WERI-Rb-1 (cell line): ENCODE results near the gene ADGB.
"Not testable (repeated sequence)": the region's sequence is repeated elsewhere in the genome, so short reads cannot be mapped to it uniquely, and the experiment has no call there.

Experiments
- DNase-seq: peaks from one replicate; pipeline ENCODE4 v3.0.0-alpha.2; 2020
- H3K27ac ChIP-seq: fragments of 250-450 bp; sonication (Bioruptor Pico); 2 replicates; pipeline ENCODE4 v1.5.1; 2020; ENCODE audit warnings: mild to moderate bottlenecking, moderate library complexity
- H3K27me3 ChIP-seq: fragments of 250-450 bp; sonication (Bioruptor Pico); 2 replicates; pipeline ENCODE4 v1.5.1; 2021; ENCODE audit warnings: mild to moderate bottlenecking, low read depth, moderate library complexity; ENCODE audit not compliant: insufficient read depth, severe bottlenecking
- H3K36me3 ChIP-seq: fragments of 250-450 bp; sonication (Bioruptor Pico); 2 replicates; pipeline ENCODE4 v1.5.1; 2020; ENCODE audit warnings: mild to moderate bottlenecking, moderate library complexity
- H3K4me3 ChIP-seq: 2 replicates; pipeline ENCODE4 v1.5.1; 2011; ENCODE audit warnings: low read depth, mild to moderate bottlenecking, control low read depth, low read length
- H3K9me3 ChIP-seq: fragments of 250-450 bp; sonication (Bioruptor Pico); 2 replicates; pipeline ENCODE4 v1.5.1; 2021; ENCODE audit warnings: mild to moderate bottlenecking, moderate library complexity; ENCODE audit not compliant: severe bottlenecking
- TF ChIP-seq, protein P1 (sequence below): IDR thresholded peaks from 2 replicates; pipeline ENCODE4 v1.5.1; 2011; ENCODE audit warnings: low read depth, mild to moderate bottlenecking, control low read depth, inconsistent platforms, low read length

ADGB gene

DNA sequence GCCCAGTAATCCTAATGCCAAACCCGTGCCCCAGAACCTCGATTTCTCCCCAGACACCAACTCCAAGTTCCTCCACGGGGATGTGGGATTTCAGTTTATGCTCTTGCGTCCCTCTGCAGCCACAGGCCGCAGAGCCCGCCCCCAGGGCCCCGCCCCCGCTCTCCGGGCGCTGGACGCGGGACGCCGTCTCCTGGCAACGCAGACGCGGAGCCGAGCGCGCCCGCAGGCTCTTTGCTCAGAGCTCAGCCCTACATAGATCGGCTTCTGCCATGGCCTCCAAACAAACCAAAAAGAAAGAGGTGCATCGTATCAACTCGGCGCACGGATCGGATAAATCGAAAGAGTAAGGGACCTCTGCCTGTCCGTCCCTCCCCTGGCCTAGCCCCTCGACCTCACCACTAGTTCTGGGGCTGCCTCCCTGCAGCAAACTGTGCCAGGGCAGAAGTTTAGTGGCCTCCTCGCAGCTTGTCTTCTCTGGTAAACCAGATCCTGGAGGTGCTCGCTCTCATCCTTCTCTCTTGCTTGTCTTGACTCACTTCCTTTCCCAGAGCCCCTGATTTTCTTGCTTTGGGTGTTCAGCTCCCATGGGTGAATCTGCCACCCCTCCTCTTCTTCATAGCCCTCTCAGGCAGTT, at the start of gene ADGB:
Gene ADGB, plus strand, starts transcription at position 201 of the 634 bp plus-strand sequence. Its CDS starts 69 bp downstream, at position 270.
- Histone ChIP-seq H3K4me3 (no peak within 1 kb of the TSS), H3K27me3 (peaks cover 6% of the 10 kb centered on the region), H3K27ac (no peak within 1 kb of the TSS), H3K9me3 (no peaks in the 10 kb centered on the region), H3K36me3 (no peaks in the 10 kb centered on the region)
- TF ChIP-seq, protein P1, sequence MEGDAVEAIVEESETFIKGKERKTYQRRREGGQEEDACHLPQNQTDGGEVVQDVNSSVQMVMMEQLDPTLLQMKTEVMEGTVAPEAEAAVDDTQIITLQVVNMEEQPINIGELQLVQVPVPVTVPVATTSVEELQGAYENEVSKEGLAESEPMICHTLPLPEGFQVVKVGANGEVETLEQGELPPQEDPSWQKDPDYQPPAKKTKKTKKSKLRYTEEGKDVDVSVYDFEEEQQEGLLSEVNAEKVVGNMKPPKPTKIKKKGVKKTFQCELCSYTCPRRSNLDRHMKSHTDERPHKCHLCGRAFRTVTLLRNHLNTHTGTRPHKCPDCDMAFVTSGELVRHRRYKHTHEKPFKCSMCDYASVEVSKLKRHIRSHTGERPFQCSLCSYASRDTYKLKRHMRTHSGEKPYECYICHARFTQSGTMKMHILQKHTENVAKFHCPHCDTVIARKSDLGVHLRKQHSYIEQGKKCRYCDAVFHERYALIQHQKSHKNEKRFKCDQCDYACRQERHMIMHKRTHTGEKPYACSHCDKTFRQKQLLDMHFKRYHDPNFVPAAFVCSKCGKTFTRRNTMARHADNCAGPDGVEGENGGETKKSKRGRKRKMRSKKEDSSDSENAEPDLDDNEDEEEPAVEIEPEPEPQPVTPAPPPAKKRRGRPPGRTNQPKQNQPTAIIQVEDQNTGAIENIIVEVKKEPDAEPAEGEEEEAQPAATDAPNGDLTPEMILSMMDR: no peak
- DNase-seq: no peak

DNA sequence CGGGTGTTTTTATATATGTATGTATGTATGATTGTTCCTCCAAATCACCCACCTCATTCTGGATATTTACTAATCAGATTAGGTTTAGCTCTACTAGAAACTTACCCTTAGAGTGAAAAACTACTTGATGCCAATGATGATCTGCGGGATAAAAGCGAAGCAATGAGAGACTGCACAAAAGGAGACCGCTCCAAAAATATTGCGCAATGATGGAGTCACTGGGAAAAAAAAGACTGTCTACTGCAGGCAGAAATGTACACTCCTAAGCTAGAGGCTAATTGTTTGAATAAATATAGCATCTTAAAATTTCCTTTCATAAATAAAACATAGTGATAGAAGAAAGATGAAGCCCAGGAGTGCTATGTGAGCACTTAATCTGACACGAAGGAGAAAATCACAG, 47.9 kb upstream of the ADGB start:
- no peak overlapping the region for H3K4me3 ChIP-seq
- no peaks in the 10 kb centered on the region for H3K36me3 ChIP-seq
- H3K27me3 ChIP-seq: no peaks in the 10 kb centered on the region
- no peak overlapping the region for H3K27ac ChIP-seq
- TF ChIP-seq, protein P1: no peak
- H3K9me3 ChIP-seq: no peaks in the 10 kb centered on the region
- no peak for DNase-seq

DNA sequence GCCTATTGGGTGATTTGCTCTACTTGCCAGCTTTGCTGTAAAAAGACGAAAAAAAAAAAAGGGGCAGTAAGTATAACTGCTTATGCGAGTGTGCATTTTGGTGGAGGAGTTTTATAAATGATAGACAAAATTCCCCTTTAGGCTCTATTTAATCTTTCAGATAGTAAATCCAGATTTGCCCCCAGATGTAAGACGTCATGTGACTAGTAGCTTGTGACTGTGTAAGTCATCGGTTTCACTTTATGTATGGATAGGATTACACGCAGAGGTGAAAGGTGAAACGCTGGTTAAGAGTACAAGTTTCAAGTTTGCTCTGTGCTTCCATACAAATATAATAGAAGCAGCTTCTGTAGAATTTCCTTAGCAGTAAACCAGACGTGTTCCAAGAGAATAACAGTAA, 47.2 kb upstream of the ADGB start:
- TF ChIP-seq, protein P1: no peak
- DNase-seq: no peak
- H3K27ac ChIP-seq: no peak overlapping the region
- H3K27me3 ChIP-seq: no peaks in the 10 kb centered on the region
- H3K9me3 ChIP-seq: no peaks in the 10 kb centered on the region
- H3K36me3 ChIP-seq: no peaks in the 10 kb centered on the region
- H3K4me3 ChIP-seq: no peak overlapping the region

DNA sequence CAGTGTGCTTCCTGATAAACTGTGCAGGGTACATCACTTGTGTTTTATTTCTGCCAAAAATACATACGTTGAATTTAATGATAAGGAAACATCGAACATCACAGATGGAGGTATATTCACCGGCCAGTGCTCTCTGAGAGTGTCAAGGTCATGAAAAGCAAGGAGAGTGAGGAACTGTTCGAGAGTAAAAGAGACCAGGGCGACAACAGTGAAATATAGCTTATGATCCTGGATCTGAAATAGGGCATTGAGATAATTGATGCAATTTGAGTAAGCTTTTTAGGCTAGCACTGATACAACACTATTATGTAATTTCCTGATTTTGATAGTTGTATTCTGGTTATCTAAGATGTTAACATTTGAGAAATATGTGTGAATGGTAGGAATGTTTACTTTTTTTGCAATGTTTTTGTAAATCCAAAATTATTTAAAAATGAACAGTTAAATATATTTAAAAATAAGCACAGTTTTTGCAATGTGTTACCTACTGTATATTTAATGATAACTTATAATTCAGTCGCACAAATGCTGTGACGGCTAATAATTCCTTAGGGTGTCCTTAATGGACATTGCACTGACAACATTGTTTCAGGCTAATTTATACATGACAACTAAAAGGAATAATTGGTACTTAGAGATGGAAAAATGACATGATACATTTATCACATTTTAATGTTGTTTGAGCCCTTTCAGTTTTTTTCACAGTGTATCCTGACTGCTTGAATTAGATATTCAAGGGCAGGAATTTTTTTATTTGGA, 45.2 kb upstream of the ADGB start:
- Histone ChIP-seq H3K36me3 (no peaks in the 10 kb centered on the region), H3K9me3 (no peaks in the 10 kb centered on the region)
- TF ChIP-seq, protein P1: no peak

DNA sequence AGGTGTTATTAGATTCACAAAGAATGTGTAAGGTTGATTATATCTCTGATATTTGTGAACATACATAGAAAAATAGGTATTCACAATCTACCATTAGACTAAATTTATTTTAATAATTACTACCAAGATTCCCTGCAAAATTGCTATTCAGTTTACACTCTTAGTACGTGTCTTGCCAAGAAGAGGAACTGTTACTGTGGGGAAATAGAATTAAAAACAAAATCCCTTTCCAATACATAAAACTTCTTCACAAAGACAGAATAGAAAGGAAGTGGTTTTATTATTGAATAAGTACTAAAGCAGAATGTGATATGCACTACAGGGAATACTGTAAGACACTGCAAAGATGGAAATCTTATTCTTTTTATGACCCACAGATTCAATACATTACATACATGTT, 38.2 kb upstream of the ADGB start:
- no peak for DNase-seq
- TF ChIP-seq, protein P1: no peak
- Histone ChIP-seq H3K27me3 (no peaks in the 10 kb centered on the region), H3K36me3 (no peaks in the 10 kb centered on the region), H3K9me3 (no peaks in the 10 kb centered on the region), H3K27ac (no peak overlapping the region), H3K4me3 (no peak overlapping the region)

More for the DNA sequence above, 45.2 kb upstream of the ADGB start:
- Histone ChIP-seq H3K4me3 (no peak overlapping the region), H3K27me3 (no peaks in the 10 kb centered on the region), H3K27ac (no peak overlapping the region)
- no peak for DNase-seq

DNA sequence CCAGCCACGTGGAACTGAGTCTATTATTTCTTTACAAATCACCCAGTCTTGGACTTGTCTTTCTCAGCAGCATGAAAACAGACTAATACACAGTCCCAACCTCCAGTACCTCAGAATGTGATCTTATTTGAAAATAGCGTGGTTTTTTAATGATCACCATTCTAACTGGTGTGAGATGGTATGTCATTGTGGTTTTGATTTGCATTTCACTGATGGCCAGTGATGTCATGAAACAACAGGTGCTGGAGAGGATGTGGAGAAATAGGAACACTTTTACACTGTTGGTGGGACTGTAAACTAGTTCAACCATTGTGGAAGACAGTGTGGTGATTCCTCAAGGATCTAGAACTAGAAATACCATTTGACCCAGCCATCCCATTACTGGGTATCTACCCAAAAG, 32.1 kb upstream of the ADGB start:
- not testable (repeated sequence) for H3K4me3 ChIP-seq, H3K36me3 ChIP-seq, DNase-seq, H3K27me3 ChIP-seq, H3K9me3 ChIP-seq, H3K27ac ChIP-seq

DNA sequence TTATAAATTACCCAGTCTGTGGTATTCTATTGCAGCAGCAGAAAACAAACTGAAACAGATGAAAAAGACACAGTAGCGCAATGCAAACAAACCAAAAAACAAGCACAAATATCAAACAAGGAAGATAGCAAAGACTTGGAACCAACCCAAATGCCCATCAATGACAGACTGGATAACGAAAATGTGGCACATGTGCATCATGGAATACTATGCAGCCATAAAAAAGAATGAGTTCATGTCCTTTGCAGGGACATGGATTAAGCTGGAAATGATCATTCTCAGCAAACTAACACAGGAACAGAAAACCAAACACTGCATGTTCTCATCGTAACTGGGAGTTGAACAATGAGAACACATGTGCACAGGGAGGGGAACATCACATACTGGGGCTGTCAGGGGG, 30.2 kb upstream of the ADGB start:
- not testable (repeated sequence) for H3K27ac ChIP-seq, H3K27me3 ChIP-seq, H3K36me3 ChIP-seq, H3K9me3 ChIP-seq, DNase-seq, H3K4me3 ChIP-seq
